CD14-positive monocyte (primary cell): ENCODE results near the gene SGO1. TPM values are rescaled to one million over a fixed set of nuclear protein-coding genes. Genes with fewer than 3 reads are reported as not detected.

Experiments
- DNase-seq, 3 donors: peaks; one replicate each; pipeline ENCODE4 v3.0.0-alpha.2; 2011 to 2022
- H2AFZ ChIP-seq: 2 replicates; pipeline ENCODE4 v1.6.0; 2012; ENCODE audit warnings: mild to moderate bottlenecking, low read depth, low read length, inconsistent platforms; ENCODE audit not compliant: insufficient read depth, poor library complexity, severe bottlenecking
- H3K27ac ChIP-seq, 2 donors: 1 replicate in 1 of 2; 2 replicates in 1 of 2; pipeline ENCODE4 v1.5.1; 2012 to 2013; ENCODE audit warnings: low read length in 2 of 2, control low read depth in 1 of 2, inconsistent platforms in 1 of 2, low read depth in 1 of 2, mild to moderate bottlenecking in 1 of 2
- H3K27me3 ChIP-seq, 2 donors: one replicate each; pipeline versions ENCODE4 v1.6.0 to v1.6.1; 2011 to 2013; ENCODE audit warnings: low read length in 2 of 2; ENCODE audit not compliant: control insufficient read depth in 2 of 2, insufficient read depth in 2 of 2
- H3K36me3 ChIP-seq, 2 donors: replicated peaks in 1 of 2; 1 replicate in 1 of 2; 2 replicates in 1 of 2; pipeline versions ENCODE4 v1.5.1 to v1.6.1; 2012 to 2013; ENCODE audit warnings: low read length in 2 of 2, control low read depth in 1 of 2, inconsistent platforms in 1 of 2, mild to moderate bottlenecking in 1 of 2; ENCODE audit not compliant: insufficient read depth in 2 of 2, control insufficient read depth in 1 of 2
- H3K4me1 ChIP-seq, 2 donors: 1 replicate in 1 of 2; 2 replicates in 1 of 2; pipeline versions ENCODE4 v1.5.1 to v1.6.1; 2012 to 2013; ENCODE audit warnings: low read length in 2 of 2, control low read depth in 1 of 2, inconsistent platforms in 1 of 2, mild to moderate bottlenecking in 1 of 2, moderate library complexity in 1 of 2; ENCODE audit not compliant: insufficient read depth in 2 of 2, control insufficient read depth in 1 of 2
- H3K4me2 ChIP-seq: replicated peaks from 2 replicates; pipeline ENCODE3; 2012; ENCODE audit warnings: low read length, moderate library complexity, mild to moderate bottlenecking; ENCODE audit not compliant: poor library complexity, severe bottlenecking; ENCODE audit errors: extremely low read depth
- H3K4me3 ChIP-seq, 3 experiments: fragments of 200-600 bp in 1 of 3; sonication (generic) in 1 of 3; replicated peaks in 1 of 3; 1 replicate in 2 of 3; 2 replicates in 1 of 3; pipeline ENCODE4 v1.5.1; 2011 to 2013; ENCODE audit warnings: low read length in 3 of 3, mild to moderate bottlenecking in 3 of 3, control low read depth in 2 of 3, low read depth in 2 of 3, inconsistent platforms in 1 of 3, moderate library complexity in 1 of 3
- H3K79me2 ChIP-seq: 2 replicates; pipeline ENCODE4 v1.6.0; 2012; ENCODE audit warnings: mild to moderate bottlenecking, control low read depth, inconsistent platforms, low read length, moderate library complexity; ENCODE audit not compliant: insufficient read depth
- H3K9ac ChIP-seq: 2 replicates; pipeline ENCODE4 v1.6.0; 2017; ENCODE audit warnings: low read length, mild to moderate bottlenecking; ENCODE audit not compliant: insufficient read depth, poor library complexity, severe bottlenecking
- H3K9me3 ChIP-seq, 2 donors: replicated peaks in 1 of 2; 1 replicate in 1 of 2; 2 replicates in 1 of 2; pipeline versions ENCODE4 v1.5.1 to v1.6.1; 2012 to 2013; ENCODE audit warnings: low read length in 2 of 2, control low read depth in 1 of 2; ENCODE audit not compliant: control insufficient read depth in 1 of 2, insufficient read depth in 1 of 2
- H4K20me1 ChIP-seq: 2 replicates; pipeline ENCODE4 v1.6.0; 2012; ENCODE audit warnings: mild to moderate bottlenecking, low read length, control low read depth, moderate library complexity; ENCODE audit not compliant: insufficient read depth
- H3K27ac Mint-ChIP-seq, 7 donors: one replicate each; pipeline ENCODE4 v1.8.0; 2020; ENCODE audit warnings: mild to moderate bottlenecking in 7 of 7, mixed read lengths in 7 of 7, moderate library complexity in 6 of 7, inconsistent platforms in 2 of 7
- H3K27me3 Mint-ChIP-seq, 3 donors: one replicate each; pipeline ENCODE4 v1.8.0; 2021 to 2022; ENCODE audit warnings: low read depth in 3 of 3, mild to moderate bottlenecking in 3 of 3, mixed read lengths in 3 of 3, moderate library complexity in 3 of 3, inconsistent platforms in 1 of 3
- H3K36me3 Mint-ChIP-seq, 2 donors: one replicate each; pipeline ENCODE4 v1.8.0; 2020; ENCODE audit warnings: mixed read lengths in 2 of 2, inconsistent platforms in 1 of 2, mild to moderate bottlenecking in 1 of 2
- H3K4me1 Mint-ChIP-seq: one replicate; pipeline ENCODE4 v1.8.0; 2020; ENCODE audit warnings: mild to moderate bottlenecking, mixed read lengths
- H3K4me3 Mint-ChIP-seq, 2 donors: one replicate each; pipeline ENCODE4 v1.8.0; 2020; ENCODE audit warnings: mild to moderate bottlenecking in 2 of 2, mixed read lengths in 2 of 2, moderate library complexity in 1 of 2
- H3K9me3 Mint-ChIP-seq, 7 donors: one replicate each; pipeline ENCODE4 v1.8.0; 2020 to 2022; ENCODE audit warnings: mixed read lengths in 7 of 7, mild to moderate bottlenecking in 6 of 7, moderate library complexity in 6 of 7, inconsistent platforms in 2 of 7
- CTCF ChIP-seq: fragments of 200-600 bp; IDR thresholded peaks from one replicate; pipeline ENCODE4 v1.8.0; 2022; ENCODE audit warnings: antibody characterized with exemption, mild to moderate bottlenecking
- WGBS: methylation state at CpG from one replicate; pipeline ENCODE4 v1.1.5; 2013; ENCODE audit warnings: missing lambda C conversion rate; ENCODE audit not compliant: insufficient coverage; 5-methylcytosine and 5-hydroxymethylcytosine counted together
- intact Hi-C, 2 donors: fragments of 100-400 bp; cut with micrococcal nuclease; formaldehyde crosslinking; loops; one replicate each; pipeline versions ENCODE4 v1.15.0 to v1.15.1; 2023
- polyA plus RNA-seq, 3 donors: library from polyadenylated mRNA; depleted of rRNA in 1 of 3; unstranded in 2 of 3; stranded (reverse) in 1 of 3; fragments of 300-500 nt in 2 of 3; fragments of >200 nt in 1 of 3; fragmentation: Illumina TruSeq in 2 of 3; gene quantifications; 1 replicate in 2 of 3; 2 replicates in 1 of 3; pipeline ENCODE4 v1.2.3, GENCODE V29; 2012 to 2021

SGO1 gene
- polyA plus RNA-seq, 3 donors = 0.07 to 0.42 (median 0.15) TPM

- no peak overlapping the region for H3K4me3 Mint-ChIP-seq
- H3K9me3 Mint-ChIP-seq = no peaks in the 10 kb centered on the region
- no peak overlapping the region for H3K27ac Mint-ChIP-seq
- peaks cover 3% of the 10 kb centered on the region for H3K4me1 Mint-ChIP-seq
- no peaks in the 10 kb centered on the region for H3K27me3 ChIP-seq
- no peak overlapping the region for H3K4me2 ChIP-seq
- WGBS = no CpG with 5 or more reads among the region's 2 CpGs
- H3K36me3 Mint-ChIP-seq = peaks cover 60 to 74% of the 10 kb centered on the region in 2 donors
- H3K9me3 ChIP-seq = no peaks in the 10 kb centered on the region
- peaks cover 36 to 66% of the 10 kb centered on the region in 2 donors for H3K36me3 ChIP-seq
- H3K4me1 ChIP-seq = peaks cover 0 to 5% of the 10 kb centered on the region in 2 donors
- no peak overlapping the region for H2AFZ ChIP-seq
- no peaks in the 10 kb centered on the region for H3K79me2 ChIP-seq
- H3K9ac ChIP-seq = no peak overlapping the region
- no peak for DNase-seq
- no peak overlapping the region for H3K27ac ChIP-seq
- H3K4me3 ChIP-seq = no peak overlapping the region
- intact Hi-C loops = no loop called here
- H4K20me1 ChIP-seq = no peaks in the 10 kb centered on the region
- H3K27me3 Mint-ChIP-seq = no peaks in the 10 kb centered on the region
- TF ChIP-seq CTCF = no peak
Observed at GRCh38 chr3:20143519-20143918, 42.5 kb downstream of the SGO1 start.

GRCh38 chr3:20142517-20142916 lies 43.5 kb downstream of the SGO1 start:
- no peaks in the 10 kb centered on the region for H4K20me1 ChIP-seq
- DNase-seq = no peak
- Mint-ChIP-seq H3K4me1 (peaks cover 3% of the 10 kb centered on the region), H3K4me3 (no peak overlapping the region), H3K36me3 (peaks cover 55 to 74% of the 10 kb centered on the region in 2 donors), H3K27me3 (no peaks in the 10 kb centered on the region), H3K27ac (no peak overlapping the region), H3K9me3 (no peaks in the 10 kb centered on the region)
- H3K79me2 ChIP-seq = no peaks in the 10 kb centered on the region
- TF ChIP-seq CTCF = no peak
- H3K27ac ChIP-seq = no peak overlapping the region
- H3K9me3 ChIP-seq = no peaks in the 10 kb centered on the region
- H3K4me3 ChIP-seq = no peak overlapping the region
- H3K4me1 ChIP-seq = peaks cover 0 to 5% of the 10 kb centered on the region in 2 donors
- intact Hi-C loops = no loop called here
- 97% methylated on average over 4 of the region's 4 CpGs for WGBS
- H3K9ac ChIP-seq = no peak overlapping the region
- no peak overlapping the region for H3K4me2 ChIP-seq
- no peak overlapping the region for H2AFZ ChIP-seq
- peaks cover 31 to 65% of the 10 kb centered on the region in 2 donors for H3K36me3 ChIP-seq
- no peaks in the 10 kb centered on the region for H3K27me3 ChIP-seq
